HFFc6 (cell line): ENCODE measurements around the gene SIPA1L3. TPM values are rescaled to one million over a fixed set of nuclear protein-coding genes. Genes with fewer than 3 reads are reported as not detected.

ENCODE experiments used
- DNase-seq: peaks from one replicate; pipeline ENCODE4 v3.0.0-alpha.2; 2018
- H3K27ac Mint-ChIP-seq: 2 replicates; pipeline ENCODE4 v1.8.0; 2020; ENCODE audit warnings: mild to moderate bottlenecking, mixed read lengths
- H3K27me3 Mint-ChIP-seq: 2 replicates; pipeline ENCODE4 v1.8.0; 2021; ENCODE audit warnings: mild to moderate bottlenecking, moderate library complexity, mixed read lengths; ENCODE audit not compliant: insufficient read depth
- H3K36me3 Mint-ChIP-seq: 2 replicates; pipeline ENCODE4 v1.8.0; 2021; ENCODE audit warnings: low read depth, mixed read lengths
- H3K4me1 Mint-ChIP-seq: 2 replicates; pipeline ENCODE4 v1.8.0; 2020; ENCODE audit warnings: low read depth, mixed read lengths
- H3K4me3 Mint-ChIP-seq: 2 replicates; pipeline ENCODE4 v1.8.0; 2020; ENCODE audit warnings: mild to moderate bottlenecking, moderate library complexity, mixed read lengths
- H3K9me3 Mint-ChIP-seq: 2 replicates; pipeline ENCODE4 v1.8.0; 2020; ENCODE audit warnings: mild to moderate bottlenecking, mixed read lengths
- CTCF ChIP-seq: fragments of 200-600 bp; sonication (generic); IDR thresholded peaks from 2 replicates; pipeline ENCODE4 v1.5.0; 2021; ENCODE audit warnings: antibody characterized with exemption, mild to moderate bottlenecking
- total RNA-seq, 6 experiments: library from RNA; stranded (reverse); fragmentation: NEBNext Ultra II Directional; extraction: Animal tissue kit (Norgen Biotek cat#: 25700); gene quantifications; 2 replicates in 1 of 6; 3 replicates in 5 of 6; pipeline ENCODE4 v1.2.3, GENCODE V29; 2021

Gene SIPA1L3
- total RNA-seq, 6 experiments from 2014 or later: 34.0 to 46.7 (median 41.8) TPM

GRCh38 chr19:37982655-37983054 lies 75.6 kb downstream of the SIPA1L3 start:
- Mint-ChIP-seq H3K27ac (no peak overlapping the region; the same call in 1 of the 2 replicates), H3K4me1 (peaks cover 51% of the 10 kb centered on the region)

GRCh38 chr19:37983153-37983552 lies 76.1 kb downstream of the SIPA1L3 start:
- Mint-ChIP-seq H3K27ac (no peak overlapping the region; the same call in 1 of the 2 replicates), H3K36me3 (peaks cover 4% of the 10 kb centered on the region; the same call in 1 of the 2 replicates), H3K27me3 (no peaks in the 10 kb centered on the region; the same call in none of the 2 replicates), H3K4me1 (peaks cover 49% of the 10 kb centered on the region), H3K4me3 (no peak overlapping the region), H3K9me3 (no peaks in the 10 kb centered on the region)
- no peak for TF ChIP-seq CTCF
- no peak for DNase-seq

More at GRCh38 chr19:37982655-37983054, 75.6 kb downstream of the SIPA1L3 start:
- no peak for DNase-seq
- Mint-ChIP-seq H3K9me3 (no peaks in the 10 kb centered on the region), H3K36me3 (peaks cover 4% of the 10 kb centered on the region; the same call in 1 of the 2 replicates), H3K4me3 (no peak overlapping the region), H3K27me3 (no peaks in the 10 kb centered on the region; the same call in none of the 2 replicates)
- TF ChIP-seq CTCF: no peak

GRCh38 chr19:37983916-37984315 lies 76.9 kb downstream of the SIPA1L3 start:
- TF ChIP-seq CTCF: no peak
- Mint-ChIP-seq H3K36me3 (peaks cover 4% of the 10 kb centered on the region; the same call in 1 of the 2 replicates), H3K4me1 (peaks cover 52% of the 10 kb centered on the region), H3K9me3 (no peaks in the 10 kb centered on the region), H3K27ac (no peak overlapping the region; the same call in 1 of the 2 replicates), H3K27me3 (peaks cover under 1% of the 10 kb centered on the region), H3K4me3 (no peak overlapping the region)
- DNase-seq: no peak

GRCh38 chr19:37986048-37986750 lies 79.2 kb downstream of the SIPA1L3 start:
- Mint-ChIP-seq H3K4me3 (no peak overlapping the region), H3K27ac (peak overlapping the region; percentile 24; the same call in 1 of the 2 replicates), H3K36me3 (no peaks in the 10 kb centered on the region; the same call in 1 of the 2 replicates), H3K4me1 (peaks cover 48% of the 10 kb centered on the region), H3K27me3 (peaks cover 2% of the 10 kb centered on the region), H3K9me3 (no peaks in the 10 kb centered on the region)
- no peak for DNase-seq
- TF ChIP-seq CTCF: no peak

GRCh38 chr19:37987356-37988332 lies 80.6 kb downstream of the SIPA1L3 start:
- Mint-ChIP-seq H3K27ac (peak overlapping the region; percentile 36; the same call in 1 of the 2 replicates), H3K4me3 (no peak overlapping the region), H3K36me3 (no peaks in the 10 kb centered on the region; the same call in 1 of the 2 replicates)

More at GRCh38 chr19:37987356-37988332, 80.6 kb downstream of the SIPA1L3 start:
- H3K27me3 Mint-ChIP-seq: peaks cover 2% of the 10 kb centered on the region
- peaks cover 51% of the 10 kb centered on the region for H3K4me1 Mint-ChIP-seq
- no peak for DNase-seq
- TF ChIP-seq CTCF: no peak
- no peaks in the 10 kb centered on the region for H3K9me3 Mint-ChIP-seq
